ENCODE results near the gene SORL1. TPM values are rescaled to one million over a fixed set of nuclear protein-coding genes. Genes with fewer than 3 reads are reported as not detected.
A peak's percentile ranks its signal among the peaks of the same experiment; 100 is the strongest.

SORL1 gene
- polyA plus RNA-seq, 3 donors: 52.5 to 61.9 (median 59.4) TPM

DNA sequence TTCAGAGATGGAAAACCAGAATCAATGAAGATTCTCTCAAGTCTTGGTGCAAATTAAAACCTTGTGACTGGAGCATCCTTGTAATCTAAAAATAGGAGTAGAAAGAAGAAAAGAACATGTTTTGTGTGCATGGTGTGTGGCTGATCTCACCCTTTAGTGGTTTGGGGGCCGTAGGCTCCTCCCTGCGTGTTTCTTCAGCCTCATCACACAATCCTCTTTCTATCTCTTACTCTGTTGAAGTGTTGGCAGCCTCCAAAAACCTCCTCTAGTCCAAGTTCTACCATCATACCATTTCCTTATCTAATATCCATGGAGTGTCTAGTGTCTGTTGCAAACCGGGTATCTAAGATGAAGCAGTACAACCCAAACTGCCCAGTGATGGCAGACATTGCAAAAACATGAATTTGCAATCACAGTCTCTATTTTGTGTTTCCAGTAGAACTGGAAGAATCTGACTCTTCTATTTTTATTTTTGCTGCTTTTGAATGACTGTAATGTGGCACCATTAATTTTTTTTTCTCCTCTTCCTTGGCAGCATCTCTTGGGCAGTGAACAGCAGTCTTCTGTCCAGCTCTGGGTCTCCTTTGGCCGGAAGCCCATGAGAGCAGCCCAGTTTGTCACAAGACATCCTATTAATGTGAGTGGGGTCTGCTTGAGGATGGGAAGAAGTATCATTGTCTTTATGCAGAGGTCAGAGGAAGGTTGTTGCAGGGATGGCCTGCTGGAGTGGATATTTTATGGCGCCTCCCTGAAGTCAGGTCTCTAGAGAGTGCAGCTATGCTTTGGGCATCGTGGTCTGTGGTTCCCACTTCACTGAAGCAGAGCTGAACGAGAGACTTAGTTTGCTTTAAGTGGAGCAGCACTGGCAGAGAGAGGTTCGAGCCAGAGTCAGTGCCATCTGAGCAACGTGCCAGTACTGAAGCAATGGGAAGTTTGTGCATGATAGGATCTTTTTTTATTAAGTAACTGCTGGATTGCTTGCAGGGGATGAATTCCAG, 60.7 kb downstream of the SORL1 start:
- Histone ChIP-seq H3K4me1 (ENCODE audit: control insufficient read depth in 1 of 2, insufficient read depth in 2 of 2, low read length in 2 of 2) (no peaks in the 10 kb centered on the region), H3K27me3 (ENCODE audit: control insufficient read depth in 2 of 2, insufficient read depth in 2 of 2, low read length in 2 of 2) (no peaks in the 10 kb centered on the region), H3K4me2 (replicated peaks; ENCODE audit: extremely low read depth, low read length, poor library complexity, severe bottlenecking) (no peak overlapping the region), H3K27ac (ENCODE audit: low read depth in 1 of 2, low read length in 2 of 2) (no peak overlapping the region), H2AFZ (ENCODE audit: insufficient read depth, low read depth, low read length, poor library complexity, severe bottlenecking) (no peak overlapping the region), H4K20me1 (ENCODE audit: insufficient read depth, low read length) (peaks cover 99% of the 10 kb centered on the region), H3K79me2 (ENCODE audit: insufficient read depth, low read length) (peaks cover 39% of the 10 kb centered on the region), H3K36me3 (replicated peaks in 1 of 2; ENCODE audit: control insufficient read depth in 1 of 2, insufficient read depth in 2 of 2, low read length in 2 of 2) (peaks cover 83 to 99% of the 10 kb centered on the region in 2 donors), H3K9me3 (replicated peaks in 1 of 2; ENCODE audit: control insufficient read depth in 1 of 2, insufficient read depth in 1 of 2, low read length in 2 of 2) (no peaks in the 10 kb centered on the region), H3K9ac (ENCODE audit: insufficient read depth, low read length, poor library complexity, severe bottlenecking) (no peak overlapping the region), H3K4me3 (replicated peaks in 1 of 3; ENCODE audit: low read depth in 2 of 3, low read length in 3 of 3) (no peak overlapping the region)
- no peak overlapping the region for H3K4me3 Mint-ChIP-seq
- peak overlapping the region in 1 of 7 donors; percentile 61 for H3K27ac Mint-ChIP-seq
- intact Hi-C loops (cut with micrococcal nuclease): no loop called here
- 92% methylated on average over 6 of the region's 9 CpGs for WGBS (ENCODE audit: insufficient coverage)
- DNase-seq: no peak
- H3K9me3 Mint-ChIP-seq: peaks cover 0 to 2% (median 0%) of the 10 kb centered on the region in 7 donors
- H3K4me1 Mint-ChIP-seq: peaks cover 3% of the 10 kb centered on the region
- H3K27me3 Mint-ChIP-seq (ENCODE audit: low read depth in 3 of 3): peaks cover 0 to under 1% (median 0%) of the 10 kb centered on the region in 3 donors
- TF ChIP-seq, protein P1, sequence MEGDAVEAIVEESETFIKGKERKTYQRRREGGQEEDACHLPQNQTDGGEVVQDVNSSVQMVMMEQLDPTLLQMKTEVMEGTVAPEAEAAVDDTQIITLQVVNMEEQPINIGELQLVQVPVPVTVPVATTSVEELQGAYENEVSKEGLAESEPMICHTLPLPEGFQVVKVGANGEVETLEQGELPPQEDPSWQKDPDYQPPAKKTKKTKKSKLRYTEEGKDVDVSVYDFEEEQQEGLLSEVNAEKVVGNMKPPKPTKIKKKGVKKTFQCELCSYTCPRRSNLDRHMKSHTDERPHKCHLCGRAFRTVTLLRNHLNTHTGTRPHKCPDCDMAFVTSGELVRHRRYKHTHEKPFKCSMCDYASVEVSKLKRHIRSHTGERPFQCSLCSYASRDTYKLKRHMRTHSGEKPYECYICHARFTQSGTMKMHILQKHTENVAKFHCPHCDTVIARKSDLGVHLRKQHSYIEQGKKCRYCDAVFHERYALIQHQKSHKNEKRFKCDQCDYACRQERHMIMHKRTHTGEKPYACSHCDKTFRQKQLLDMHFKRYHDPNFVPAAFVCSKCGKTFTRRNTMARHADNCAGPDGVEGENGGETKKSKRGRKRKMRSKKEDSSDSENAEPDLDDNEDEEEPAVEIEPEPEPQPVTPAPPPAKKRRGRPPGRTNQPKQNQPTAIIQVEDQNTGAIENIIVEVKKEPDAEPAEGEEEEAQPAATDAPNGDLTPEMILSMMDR (IDR thresholded peaks at IDR 0.05): no peak
- peaks cover 84 to 85% of the 10 kb centered on the region in 2 donors for H3K36me3 Mint-ChIP-seq

DNA sequence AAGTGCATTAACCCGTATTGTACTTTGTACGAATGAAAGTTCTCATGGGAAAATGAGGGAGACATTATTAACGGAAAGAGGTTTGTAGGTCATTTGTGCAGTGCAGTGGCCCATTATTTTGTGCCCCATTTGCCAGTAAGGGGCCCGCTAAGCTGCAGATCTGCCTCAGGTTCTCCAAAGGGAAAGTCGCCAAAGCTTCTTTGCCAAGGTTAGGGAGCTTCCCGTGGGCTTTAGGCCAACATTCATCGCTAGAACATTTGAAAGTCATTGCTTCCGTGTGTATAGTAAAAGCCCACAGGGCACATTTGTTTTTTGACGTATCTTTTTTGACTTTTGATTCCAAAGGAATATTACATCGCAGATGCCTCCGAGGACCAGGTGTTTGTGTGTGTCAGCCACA, 61.7 kb downstream of the SORL1 start:
- no peak overlapping the region for H3K27ac Mint-ChIP-seq
- Histone ChIP-seq H3K9me3 (replicated peaks in 1 of 2; ENCODE audit: control insufficient read depth in 1 of 2, insufficient read depth in 1 of 2, low read length in 2 of 2) (no peaks in the 10 kb centered on the region), H3K4me2 (replicated peaks; ENCODE audit: extremely low read depth, low read length, poor library complexity, severe bottlenecking) (no peak overlapping the region), H3K9ac (ENCODE audit: insufficient read depth, low read length, poor library complexity, severe bottlenecking) (no peak overlapping the region), H2AFZ (ENCODE audit: insufficient read depth, low read depth, low read length, poor library complexity, severe bottlenecking) (no peak overlapping the region), H3K4me1 (ENCODE audit: control insufficient read depth in 1 of 2, insufficient read depth in 2 of 2, low read length in 2 of 2) (no peaks in the 10 kb centered on the region), H3K27ac (ENCODE audit: low read depth in 1 of 2, low read length in 2 of 2) (no peak overlapping the region), H3K79me2 (ENCODE audit: insufficient read depth, low read length) (peaks cover 39% of the 10 kb centered on the region), H3K27me3 (ENCODE audit: control insufficient read depth in 2 of 2, insufficient read depth in 2 of 2, low read length in 2 of 2) (no peaks in the 10 kb centered on the region), H4K20me1 (ENCODE audit: insufficient read depth, low read length) (peaks cover 99% of the 10 kb centered on the region), H3K4me3 (replicated peaks in 1 of 3; ENCODE audit: low read depth in 2 of 3, low read length in 3 of 3) (no peak overlapping the region), H3K36me3 (replicated peaks in 1 of 2; ENCODE audit: control insufficient read depth in 1 of 2, insufficient read depth in 2 of 2, low read length in 2 of 2) (peaks cover 89 to 99% of the 10 kb centered on the region in 2 donors)
- intact Hi-C loops (cut with micrococcal nuclease): no loop called here
- DNase-seq: no peak
- peaks cover 9% of the 10 kb centered on the region for H3K4me1 Mint-ChIP-seq
- peaks cover 0 to 1% (median 0%) of the 10 kb centered on the region in 3 donors for H3K27me3 Mint-ChIP-seq (ENCODE audit: low read depth in 3 of 3)
- H3K36me3 Mint-ChIP-seq: peaks cover 88 to 93% of the 10 kb centered on the region in 2 donors
- no peak overlapping the region for H3K4me3 Mint-ChIP-seq
- TF ChIP-seq, protein P1 (IDR thresholded peaks at IDR 0.05): no peak
- WGBS (ENCODE audit: insufficient coverage): 94% methylated on average over 10 of the region's 11 CpGs
- peaks cover 0 to 2% (median 0%) of the 10 kb centered on the region in 7 donors for H3K9me3 Mint-ChIP-seq

All from CD14-positive monocyte (primary cell).